Measurements from ENCODE around the gene RTP4. TPM values are rescaled to one million over a fixed set of nuclear protein-coding genes. Genes with fewer than 3 reads are reported as not detected.

Gene RTP4
- total and polyA plus RNA-seq, 10 of the 15 experiments (the other 5 are each of a cell fraction or from before 2014, with no cell fraction given) = 2.2 to 6.5 (median 3.9) TPM

DNA sequence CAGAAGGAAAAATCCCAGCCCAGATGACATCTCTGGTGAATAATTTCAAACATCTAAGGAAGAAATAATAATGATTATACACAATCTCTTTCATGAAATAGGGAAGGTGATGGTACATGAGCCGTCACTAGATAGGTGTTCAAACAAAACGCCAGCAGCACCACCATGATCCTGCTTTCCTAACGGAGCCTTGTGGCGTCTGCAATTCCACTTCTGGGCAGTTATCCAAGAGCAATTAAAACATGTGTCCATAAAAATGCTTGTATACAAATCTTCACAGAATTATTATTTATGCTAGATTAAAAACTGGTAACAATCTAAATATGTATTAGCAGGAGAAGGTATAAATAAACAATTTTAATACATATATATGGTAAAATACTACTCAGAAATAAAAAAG is 33.7 kb downstream of the RTP4 start:
- intact Hi-C loops (cut with micrococcal nuclease; ENCODE audit: unreplicated experiment) = no loop called here
- ChIA-PET SMC1A (ENCODE audit: uncharacterized antibody, unreplicated experiment) (no interaction called here), POLR2A (no interaction called here)

DNA sequence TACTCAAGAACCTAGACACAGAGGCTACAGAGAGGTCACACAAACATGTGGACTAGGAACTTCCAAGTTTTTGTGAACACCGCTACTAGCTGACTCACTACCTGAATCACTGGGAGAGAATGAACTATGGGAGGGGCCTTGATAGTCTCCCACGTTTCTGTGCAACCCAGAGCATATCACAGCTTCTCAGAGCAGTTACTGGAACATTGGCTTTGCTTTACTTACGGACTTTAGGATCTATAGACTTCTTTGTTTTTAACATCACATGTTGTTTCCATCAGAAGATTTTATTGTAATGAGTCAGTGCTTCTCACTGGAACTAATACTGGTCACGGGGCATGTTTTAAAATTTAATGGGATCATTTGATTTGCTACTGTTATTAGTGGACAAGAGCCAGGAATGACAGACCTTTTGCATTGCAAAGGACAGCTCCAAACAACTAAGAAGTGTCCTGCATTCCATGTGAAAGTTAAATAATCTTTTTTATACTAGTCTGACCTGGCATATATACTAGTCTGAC is 35.6 kb downstream of the RTP4 start:
- Histone ChIP-seq H3K36me3 (ENCODE audit: control insufficient read depth in 2 of 2, insufficient read depth in 2 of 2, low read length in 1 of 2) (no peaks in the 10 kb centered on the region), H3K9ac (ENCODE audit: control insufficient read depth, insufficient read depth, low read length) (no peak overlapping the region), H2AFZ (ENCODE audit: control insufficient read depth, low read depth, low read length) (no peak overlapping the region), H4K20me1 (ENCODE audit: control insufficient read depth, insufficient read depth) (no peaks in the 10 kb centered on the region), H3K9me3 (replicated peaks; ENCODE audit: control insufficient read depth, insufficient read depth, low read length) (no peaks in the 10 kb centered on the region), H3K4me1 (ENCODE audit: control insufficient read depth, insufficient read depth, low read length) (no peaks in the 10 kb centered on the region), H3K27ac (ENCODE audit: control insufficient read depth, insufficient read depth) (no peak overlapping the region), H3K4me2 (ENCODE audit: control insufficient read depth, insufficient read depth) (no peak overlapping the region), H3K4me3 (no peak overlapping the region), H3K79me2 (ENCODE audit: control insufficient read depth, insufficient read depth, low read length) (no peaks in the 10 kb centered on the region), H3K27me3 (replicated peaks in 1 of 2; ENCODE audit: control insufficient read depth in 2 of 2, insufficient read depth in 2 of 2, low read length in 1 of 2) (peaks cover 0 to 1% of the 10 kb centered on the region in 2 experiments; a peak in 1 of 4 replicates)
- DNase-seq (ENCODE audit: low read depth, low spot score) (no peak), ATAC-seq (no peak), FAIRE-seq (no peak)
- BruUV-seq (replicated peaks) = no TSS peak
- intact Hi-C loops (cut with micrococcal nuclease; ENCODE audit: unreplicated experiment) (no loop called here), in situ Hi-C loops (cut with MboI) (no loop called here)
- CTCF ChIA-PET = no interaction called here
- POLR2A ChIA-PET = no interaction called here
- SMC1A ChIA-PET (ENCODE audit: uncharacterized antibody, unreplicated experiment) = no interaction called here
- RAD21 ChIA-PET (ENCODE audit: unreplicated experiment) = no interaction called here
- 9% methylated on average over 4 of the region's 4 CpGs for WGBS (ENCODE audit: insufficient coverage, insufficient replicate concordance, low lambda C conversion rate, missing lambda C conversion rate)
- TF ChIP-seq EED (IDR thresholded peaks at IDR 0.05; ENCODE audit: low read depth) = no peak
- no peak for TF ChIP-seq HDAC2 (IDR thresholded peaks at IDR 0.05)
- TF ChIP-seq, protein P1, sequence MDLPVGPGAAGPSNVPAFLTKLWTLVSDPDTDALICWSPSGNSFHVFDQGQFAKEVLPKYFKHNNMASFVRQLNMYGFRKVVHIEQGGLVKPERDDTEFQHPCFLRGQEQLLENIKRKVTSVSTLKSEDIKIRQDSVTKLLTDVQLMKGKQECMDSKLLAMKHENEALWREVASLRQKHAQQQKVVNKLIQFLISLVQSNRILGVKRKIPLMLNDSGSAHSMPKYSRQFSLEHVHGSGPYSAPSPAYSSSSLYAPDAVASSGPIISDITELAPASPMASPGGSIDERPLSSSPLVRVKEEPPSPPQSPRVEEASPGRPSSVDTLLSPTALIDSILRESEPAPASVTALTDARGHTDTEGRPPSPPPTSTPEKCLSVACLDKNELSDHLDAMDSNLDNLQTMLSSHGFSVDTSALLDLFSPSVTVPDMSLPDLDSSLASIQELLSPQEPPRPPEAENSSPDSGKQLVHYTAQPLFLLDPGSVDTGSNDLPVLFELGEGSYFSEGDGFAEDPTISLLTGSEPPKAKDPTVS (IDR thresholded peaks at IDR 0.05; ENCODE audit: low read depth, low read length) = no peak
- TF ChIP-seq MEF2B (IDR thresholded peaks at IDR 0.05; ENCODE audit: partially characterized antibody, poor library complexity, severe bottlenecking) = no peak
- TF ChIP-seq, protein P2, sequence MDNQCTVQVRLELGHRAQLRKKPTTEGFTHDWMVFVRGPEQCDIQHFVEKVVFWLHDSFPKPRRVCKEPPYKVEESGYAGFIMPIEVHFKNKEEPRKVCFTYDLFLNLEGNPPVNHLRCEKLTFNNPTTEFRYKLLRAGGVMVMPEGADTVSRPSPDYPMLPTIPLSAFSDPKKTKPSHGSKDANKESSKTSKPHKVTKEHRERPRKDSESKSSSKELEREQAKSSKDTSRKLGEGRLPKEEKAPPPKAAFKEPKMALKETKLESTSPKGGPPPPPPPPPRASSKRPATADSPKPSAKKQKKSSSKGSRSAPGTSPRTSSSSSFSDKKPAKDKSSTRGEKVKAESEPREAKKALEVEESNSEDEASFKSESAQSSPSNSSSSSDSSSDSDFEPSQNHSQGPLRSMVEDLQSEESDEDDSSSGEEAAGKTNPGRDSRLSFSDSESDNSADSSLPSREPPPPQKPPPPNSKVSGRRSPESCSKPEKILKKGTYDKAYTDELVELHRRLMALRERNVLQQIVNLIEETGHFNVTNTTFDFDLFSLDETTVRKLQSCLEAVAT (IDR thresholded peaks at IDR 0.05) = no peak
- TF ChIP-seq BCL11A (IDR thresholded peaks at IDR 0.05; ENCODE audit: low read depth, low read length) = no peak
- TF ChIP-seq, protein P3, sequence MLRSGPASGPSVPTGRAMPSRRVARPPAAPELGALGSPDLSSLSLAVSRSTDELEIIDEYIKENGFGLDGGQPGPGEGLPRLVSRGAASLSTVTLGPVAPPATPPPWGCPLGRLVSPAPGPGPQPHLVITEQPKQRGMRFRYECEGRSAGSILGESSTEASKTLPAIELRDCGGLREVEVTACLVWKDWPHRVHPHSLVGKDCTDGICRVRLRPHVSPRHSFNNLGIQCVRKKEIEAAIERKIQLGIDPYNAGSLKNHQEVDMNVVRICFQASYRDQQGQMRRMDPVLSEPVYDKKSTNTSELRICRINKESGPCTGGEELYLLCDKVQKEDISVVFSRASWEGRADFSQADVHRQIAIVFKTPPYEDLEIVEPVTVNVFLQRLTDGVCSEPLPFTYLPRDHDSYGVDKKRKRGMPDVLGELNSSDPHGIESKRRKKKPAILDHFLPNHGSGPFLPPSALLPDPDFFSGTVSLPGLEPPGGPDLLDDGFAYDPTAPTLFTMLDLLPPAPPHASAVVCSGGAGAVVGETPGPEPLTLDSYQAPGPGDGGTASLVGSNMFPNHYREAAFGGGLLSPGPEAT (IDR thresholded peaks at IDR 0.05; ENCODE audit: low read depth) = no peak
- TF ChIP-seq, protein P4, sequence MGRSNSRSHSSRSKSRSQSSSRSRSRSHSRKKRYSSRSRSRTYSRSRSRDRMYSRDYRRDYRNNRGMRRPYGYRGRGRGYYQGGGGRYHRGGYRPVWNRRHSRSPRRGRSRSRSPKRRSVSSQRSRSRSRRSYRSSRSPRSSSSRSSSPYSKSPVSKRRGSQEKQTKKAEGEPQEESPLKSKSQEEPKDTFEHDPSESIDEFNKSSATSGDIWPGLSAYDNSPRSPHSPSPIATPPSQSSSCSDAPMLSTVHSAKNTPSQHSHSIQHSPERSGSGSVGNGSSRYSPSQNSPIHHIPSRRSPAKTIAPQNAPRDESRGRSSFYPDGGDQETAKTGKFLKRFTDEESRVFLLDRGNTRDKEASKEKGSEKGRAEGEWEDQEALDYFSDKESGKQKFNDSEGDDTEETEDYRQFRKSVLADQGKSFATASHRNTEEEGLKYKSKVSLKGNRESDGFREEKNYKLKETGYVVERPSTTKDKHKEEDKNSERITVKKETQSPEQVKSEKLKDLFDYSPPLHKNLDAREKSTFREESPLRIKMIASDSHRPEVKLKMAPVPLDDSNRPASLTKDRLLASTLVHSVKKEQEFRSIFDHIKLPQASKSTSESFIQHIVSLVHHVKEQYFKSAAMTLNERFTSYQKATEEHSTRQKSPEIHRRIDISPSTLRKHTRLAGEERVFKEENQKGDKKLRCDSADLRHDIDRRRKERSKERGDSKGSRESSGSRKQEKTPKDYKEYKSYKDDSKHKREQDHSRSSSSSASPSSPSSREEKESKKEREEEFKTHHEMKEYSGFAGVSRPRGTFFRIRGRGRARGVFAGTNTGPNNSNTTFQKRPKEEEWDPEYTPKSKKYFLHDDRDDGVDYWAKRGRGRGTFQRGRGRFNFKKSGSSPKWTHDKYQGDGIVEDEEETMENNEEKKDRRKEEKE (IDR thresholded peaks at IDR 0.05) = no peak

More for the DNA sequence above, 33.7 kb downstream of the RTP4 start:
- Histone ChIP-seq H3K4me1 (ENCODE audit: control insufficient read depth, insufficient read depth, low read length) (no peaks in the 10 kb centered on the region), H3K9ac (ENCODE audit: control insufficient read depth, insufficient read depth, low read length) (no peak overlapping the region), H3K9me3 (replicated peaks; ENCODE audit: control insufficient read depth, insufficient read depth, low read length) (no peaks in the 10 kb centered on the region), H3K79me2 (ENCODE audit: control insufficient read depth, insufficient read depth, low read length) (no peaks in the 10 kb centered on the region), H3K27ac (ENCODE audit: control insufficient read depth, insufficient read depth) (no peak overlapping the region), H2AFZ (ENCODE audit: control insufficient read depth, low read depth, low read length) (no peak overlapping the region), H3K4me3 (no peak overlapping the region), H3K36me3 (ENCODE audit: control insufficient read depth in 2 of 2, insufficient read depth in 2 of 2, low read length in 1 of 2) (no peaks in the 10 kb centered on the region), H3K4me2 (ENCODE audit: control insufficient read depth, insufficient read depth) (no peak overlapping the region), H3K27me3 (replicated peaks in 1 of 2; ENCODE audit: control insufficient read depth in 2 of 2, insufficient read depth in 2 of 2, low read length in 1 of 2) (peaks cover 0 to 5% of the 10 kb centered on the region in 2 experiments; a peak in 1 of 4 replicates), H4K20me1 (ENCODE audit: control insufficient read depth, insufficient read depth) (no peaks in the 10 kb centered on the region)
- in situ Hi-C loops (cut with MboI) = no loop called here
- TF ChIP-seq MEF2B (IDR thresholded peaks at IDR 0.05; ENCODE audit: partially characterized antibody, poor library complexity, severe bottlenecking) (no peak), BHLHE40 (IDR thresholded peaks at IDR 0.05; ENCODE audit: borderline replicate concordance in 1 of 2, low read depth in 2 of 2, low read length in 1 of 2) (no peak), RUNX3 (IDR thresholded peaks at IDR 0.05; ENCODE audit: low read length) (no peak)
- CTCF ChIA-PET = interaction anchor here (1.1 kb wide), 1 partner anchor 184 kb away, joined by 3 read pairs; no protein-coding TSS in a partner anchor
- RAD21 ChIA-PET (ENCODE audit: unreplicated experiment) = no interaction called here
- WGBS (ENCODE audit: insufficient coverage, insufficient replicate concordance, low lambda C conversion rate, missing lambda C conversion rate) = 54% methylated on average over 4 of the region's 4 CpGs
- DNase-seq (ENCODE audit: low read depth, low spot score) (no peak), ATAC-seq (no peak), FAIRE-seq (no peak)
- no TSS peak for BruUV-seq (replicated peaks)
